WTC11 (cell line): ENCODE measurements around the gene GPR18. TPM values are rescaled to one million over a fixed set of nuclear protein-coding genes. Genes with fewer than 3 reads are reported as not detected.

ENCODE experiments used
- ATAC-seq: fragments of 200-7000 bp; cut with Tn5 transposase; 2 replicates; pipeline ENCODE4 v1.10.0; 2021; ENCODE audit warnings: mild to moderate bottlenecking, moderate library complexity
- CTCF ChIA-PET: fragments of 300-600 bp; sonication (Branson Sonifier 250); formaldehyde crosslinking; loops from one replicate; lab custom pipeline; 2021; ENCODE audit warnings: antibody characterized with exemption; lab: Charles Lee
- POLR2A ChIA-PET: fragments of 350-600 bp; sonication (Branson Sonifier 250); formaldehyde crosslinking; loops from one replicate; lab custom pipeline; 2021; ENCODE audit warnings: antibody characterized with exemption; lab: Charles Lee
- DNase-seq: peaks from one replicate; pipeline ENCODE4 v3.0.0; 2021; ENCODE audit warnings: low spot score
- H3K27ac Mint-ChIP-seq: 2 replicates; pipeline ENCODE4 v1.8.0; 2021; ENCODE audit warnings: mixed read lengths
- H3K27me3 Mint-ChIP-seq: 2 replicates; pipeline ENCODE4 v1.8.0; 2021; ENCODE audit warnings: low read depth, mild to moderate bottlenecking, moderate library complexity, mixed read lengths
- H3K36me3 Mint-ChIP-seq: 2 replicates; pipeline ENCODE4 v1.8.0; 2021; ENCODE audit warnings: mixed read lengths
- H3K4me1 Mint-ChIP-seq: 2 replicates; pipeline ENCODE4 v1.8.0; 2022; ENCODE audit warnings: mixed read lengths
- H3K4me3 Mint-ChIP-seq: 2 replicates; pipeline ENCODE4 v1.8.0; 2021; ENCODE audit warnings: mild to moderate bottlenecking, moderate library complexity, mixed read lengths
- H3K9me3 Mint-ChIP-seq: 2 replicates; pipeline ENCODE4 v1.8.0; 2021; ENCODE audit warnings: mixed read lengths
- CREM ChIP-seq: sonication (generic); formaldehyde crosslinking; IDR thresholded peaks from 2 replicates; pipeline ENCODE4 v1.8.1; 2022; ENCODE audit warnings: mild to moderate bottlenecking, missing genetic modification reagents, moderate library complexity
- E2F4 ChIP-seq: sonication (generic); formaldehyde crosslinking; IDR thresholded peaks from 2 replicates; pipeline ENCODE4 v1.8.1; 2022; ENCODE audit warnings: low read depth, mild to moderate bottlenecking, moderate library complexity, missing genetic modification reagents, borderline replicate concordance
- EMX1 ChIP-seq: fragments of 250-450 bp; sonication (Bioruptor Pico); IDR thresholded peaks from 2 replicates; pipeline ENCODE4 v1.8.0; 2021; ENCODE audit warnings: mild to moderate bottlenecking
- IRF2 ChIP-seq: sonication (generic); formaldehyde crosslinking; IDR thresholded peaks from 2 replicates; pipeline ENCODE4 v1.8.0; 2022; ENCODE audit warnings: low read depth, missing genetic modification reagents, borderline replicate concordance
- MXD4 ChIP-seq: fragments of 250-450 bp; sonication (Bioruptor Pico); IDR thresholded peaks from 2 replicates; pipeline ENCODE4 v1.8.0; 2021; ENCODE audit warnings: mild to moderate bottlenecking, moderate library complexity, borderline replicate concordance
- NFATC4 ChIP-seq: fragments of 250-450 bp; sonication (Bioruptor Pico); IDR thresholded peaks from 2 replicates; pipeline ENCODE4 v1.9.0; 2021; ENCODE audit warnings: mild to moderate bottlenecking
- OVOL2 ChIP-seq: fragments of 250-450 bp; sonication (Bioruptor Pico); IDR thresholded peaks from 2 replicates; pipeline ENCODE4 v1.9.0; 2021; ENCODE audit warnings: mild to moderate bottlenecking, borderline replicate concordance
- RORB ChIP-seq: fragments of 250-450 bp; sonication (Bioruptor Pico); IDR thresholded peaks from 2 replicates; pipeline ENCODE4 v1.9.0; 2021; ENCODE audit warnings: mild to moderate bottlenecking
- ZBTB43 ChIP-seq: sonication (generic); formaldehyde crosslinking; IDR thresholded peaks from 2 replicates; pipeline ENCODE4 v1.8.1; 2023; ENCODE audit warnings: mild to moderate bottlenecking, missing genetic modification reagents
- ZMAT4 ChIP-seq: fragments of 250-450 bp; sonication (Bioruptor Pico); IDR thresholded peaks from 2 replicates; pipeline ENCODE4 v1.9.0; 2021; ENCODE audit warnings: mild to moderate bottlenecking
- ZNF121 ChIP-seq: sonication (generic); formaldehyde crosslinking; IDR thresholded peaks from 2 replicates; pipeline ENCODE4 v1.8.0; 2023; ENCODE audit warnings: missing genetic modification reagents
- ZNF219 ChIP-seq: sonication (generic); formaldehyde crosslinking; IDR thresholded peaks from 2 replicates; pipeline ENCODE4 v1.8.0; 2023; ENCODE audit warnings: missing genetic modification reagents, mild to moderate bottlenecking, borderline replicate concordance
- ZNF281 ChIP-seq: sonication (generic); formaldehyde crosslinking; IDR thresholded peaks from 2 replicates; pipeline ENCODE4 v1.8.0; 2023; ENCODE audit warnings: mild to moderate bottlenecking, missing genetic modification reagents
- ZNF423 ChIP-seq: fragments of 250-450 bp; sonication (Bioruptor Pico); IDR thresholded peaks from 2 replicates; pipeline ENCODE4 v2.1.2; 2022; ENCODE audit warnings: mild to moderate bottlenecking, moderate library complexity
- ZNF425 ChIP-seq: fragments of 250-450 bp; sonication (Bioruptor Pico); conservative IDR thresholded peaks from 2 replicates; pipeline ENCODE4 v1.9.0; 2021; ENCODE audit warnings: mild to moderate bottlenecking
- total RNA-seq: library from RNA; stranded (reverse); gene quantifications from 3 replicates; pipeline ENCODE4 v1.2.3, GENCODE V29; 2021

The GPR18 gene
- total RNA-seq, 1 experiment from 2014 or later: 0.09 TPM

GRCh38 chr13:99223587-99223986 lies 34.6 kb downstream of the GPR18 start:
- H3K4me1 Mint-ChIP-seq: peaks cover 30% of the 10 kb centered on the region
- no peak for ATAC-seq
- no peak overlapping the region for H3K4me3 Mint-ChIP-seq

More at GRCh38 chr13:99223587-99223986, 34.6 kb downstream of the GPR18 start:
- no peak overlapping the region for H3K27ac Mint-ChIP-seq
- POLR2A ChIA-PET: no interaction called here
- no peaks in the 10 kb centered on the region for H3K27me3 Mint-ChIP-seq
- no peak for TF ChIP-seq NFATC4
- TF ChIP-seq ZBTB43 (CRISPR knock-in tag): no peak
- no peak for TF ChIP-seq MXD4 (CRISPR knock-in tag)
- TF ChIP-seq E2F4 (CRISPR knock-in tag): no peak
- TF ChIP-seq ZMAT4 (CRISPR knock-in tag): no peak
- no peak for TF ChIP-seq ZNF281 (CRISPR knock-in tag)
- no peak for TF ChIP-seq OVOL2
- TF ChIP-seq CREM (CRISPR knock-in tag): no peak
- TF ChIP-seq RORB (CRISPR knock-in tag): no peak
- no peak for TF ChIP-seq IRF2 (CRISPR knock-in tag)
- no peak for TF ChIP-seq ZNF423 (CRISPR knock-in tag)
- TF ChIP-seq ZNF219 (CRISPR knock-in tag): no peak
- no peak for TF ChIP-seq EMX1 (CRISPR knock-in tag)
- TF ChIP-seq ZNF121 (CRISPR knock-in tag): no peak
- no peak for TF ChIP-seq ZNF425
- TF ChIP-seq, all 79 proteins: peak for 0
- no peak for DNase-seq
- H3K36me3 Mint-ChIP-seq: peaks cover 8% of the 10 kb centered on the region
- H3K9me3 Mint-ChIP-seq: peaks cover 4% of the 10 kb centered on the region; the same call in 1 of the 2 replicates
- CTCF ChIA-PET: interaction anchor here (1.0 kb wide), 1 partner anchor 42 kb away, joined by 3 read pairs; no protein-coding TSS in a partner anchor
